ENCODE measurements around the gene TNN. TPM values are rescaled to one million over a fixed set of nuclear protein-coding genes. Genes with fewer than 3 reads are reported as not detected.

The TNN gene
- total RNA-seq, 1 experiment from 2014 or later: not detected

- no peaks in the 10 kb centered on the region for H3K4me1 ChIP-seq
- no peaks in the 10 kb centered on the region; the same call in 1 of the 2 replicates for H3K27me3 ChIP-seq (replicated peaks; ENCODE audit: control insufficient read depth, insufficient read depth, low read length)
- Mint-ChIP-seq H3K36me3 (ENCODE audit: insufficient read depth, unreplicated experiment) (no peaks in the 10 kb centered on the region), H3K9me3 (ENCODE audit: unreplicated experiment) (no peaks in the 10 kb centered on the region), H3K27ac (ENCODE audit: unreplicated experiment) (no peak overlapping the region), H3K27me3 (ENCODE audit: insufficient read depth, unreplicated experiment) (peaks cover 14% of the 10 kb centered on the region), H3K4me1 (ENCODE audit: low read depth, unreplicated experiment) (no peaks in the 10 kb centered on the region), H3K4me3 (ENCODE audit: unreplicated experiment) (no peak overlapping the region)
- DNase-seq: no peak
- intact Hi-C loops (cut with micrococcal nuclease; ENCODE audit: unreplicated experiment): no loop called here
- no peaks in the 10 kb centered on the region for H3K36me3 ChIP-seq (ENCODE audit: control insufficient read depth, insufficient read depth, low read length)
- no peaks in the 10 kb centered on the region for H3K9me3 ChIP-seq
- H3K4me3 ChIP-seq (ENCODE audit: low read depth, low read length): no peak overlapping the region
- POLR2A ChIA-PET: no interaction called here
- CTCF ChIA-PET: no interaction called here
- TF ChIP-seq, protein P1, sequence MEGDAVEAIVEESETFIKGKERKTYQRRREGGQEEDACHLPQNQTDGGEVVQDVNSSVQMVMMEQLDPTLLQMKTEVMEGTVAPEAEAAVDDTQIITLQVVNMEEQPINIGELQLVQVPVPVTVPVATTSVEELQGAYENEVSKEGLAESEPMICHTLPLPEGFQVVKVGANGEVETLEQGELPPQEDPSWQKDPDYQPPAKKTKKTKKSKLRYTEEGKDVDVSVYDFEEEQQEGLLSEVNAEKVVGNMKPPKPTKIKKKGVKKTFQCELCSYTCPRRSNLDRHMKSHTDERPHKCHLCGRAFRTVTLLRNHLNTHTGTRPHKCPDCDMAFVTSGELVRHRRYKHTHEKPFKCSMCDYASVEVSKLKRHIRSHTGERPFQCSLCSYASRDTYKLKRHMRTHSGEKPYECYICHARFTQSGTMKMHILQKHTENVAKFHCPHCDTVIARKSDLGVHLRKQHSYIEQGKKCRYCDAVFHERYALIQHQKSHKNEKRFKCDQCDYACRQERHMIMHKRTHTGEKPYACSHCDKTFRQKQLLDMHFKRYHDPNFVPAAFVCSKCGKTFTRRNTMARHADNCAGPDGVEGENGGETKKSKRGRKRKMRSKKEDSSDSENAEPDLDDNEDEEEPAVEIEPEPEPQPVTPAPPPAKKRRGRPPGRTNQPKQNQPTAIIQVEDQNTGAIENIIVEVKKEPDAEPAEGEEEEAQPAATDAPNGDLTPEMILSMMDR (IDR thresholded peaks at IDR 0.05; ENCODE audit: insufficient read depth in 1 of 2, low read depth in 1 of 2, low read length in 1 of 2, severe bottlenecking in 1 of 2, unreplicated experiment in 1 of 2): no peak
- BruUV-seq (replicated peaks): no TSS peak
Measured at GRCh38 chr1:175062339-175062738, 5.3 kb upstream of the TNN start.

GRCh38 chr1:175062858-175063257 lies 4.8 kb upstream of the TNN start:
- no peaks in the 10 kb centered on the region for H3K36me3 ChIP-seq (ENCODE audit: control insufficient read depth, insufficient read depth, low read length)
- Mint-ChIP-seq H3K4me3 (ENCODE audit: unreplicated experiment) (no peak overlapping the region), H3K27ac (ENCODE audit: unreplicated experiment) (no peak overlapping the region), H3K9me3 (ENCODE audit: unreplicated experiment) (no peaks in the 10 kb centered on the region), H3K4me1 (ENCODE audit: low read depth, unreplicated experiment) (no peaks in the 10 kb centered on the region), H3K36me3 (ENCODE audit: insufficient read depth, unreplicated experiment) (no peaks in the 10 kb centered on the region), H3K27me3 (ENCODE audit: insufficient read depth, unreplicated experiment) (peaks cover 14% of the 10 kb centered on the region)
- no peaks in the 10 kb centered on the region; the same call in 1 of the 2 replicates for H3K27me3 ChIP-seq (replicated peaks; ENCODE audit: control insufficient read depth, insufficient read depth, low read length)
- H3K9me3 ChIP-seq: no peaks in the 10 kb centered on the region
- TF ChIP-seq, protein P1 (IDR thresholded peaks at IDR 0.05; ENCODE audit: insufficient read depth in 1 of 2, low read depth in 1 of 2, low read length in 1 of 2, severe bottlenecking in 1 of 2, unreplicated experiment in 1 of 2): no peak
- H3K4me1 ChIP-seq: no peaks in the 10 kb centered on the region
- ChIA-PET CTCF (no interaction called here), POLR2A (no interaction called here)
- BruUV-seq (replicated peaks): no TSS peak
- DNase-seq: no peak
- no peak overlapping the region for H3K4me3 ChIP-seq (ENCODE audit: low read depth, low read length)
- intact Hi-C loops (cut with micrococcal nuclease; ENCODE audit: unreplicated experiment): no loop called here

- H3K4me1 ChIP-seq: no peaks in the 10 kb centered on the region
- no peak for DNase-seq
- H3K36me3 Mint-ChIP-seq (ENCODE audit: insufficient read depth, unreplicated experiment): no peaks in the 10 kb centered on the region
- ChIA-PET POLR2A (no interaction called here), CTCF (no interaction called here)
- TF ChIP-seq, protein P1 (IDR thresholded peaks at IDR 0.05; ENCODE audit: insufficient read depth in 1 of 2, low read depth in 1 of 2, low read length in 1 of 2, severe bottlenecking in 1 of 2, unreplicated experiment in 1 of 2): no peak
- H3K9me3 ChIP-seq: no peaks in the 10 kb centered on the region
- H3K36me3 ChIP-seq (ENCODE audit: control insufficient read depth, insufficient read depth, low read length): no peaks in the 10 kb centered on the region
- intact Hi-C loops (cut with micrococcal nuclease; ENCODE audit: unreplicated experiment): loop anchor here (5.0 kb wide), 1 partner anchor 34 kb away; no protein-coding TSS in a partner anchor
- H3K9me3 Mint-ChIP-seq (ENCODE audit: unreplicated experiment): no peaks in the 10 kb centered on the region
- no peak overlapping the region for H3K4me3 ChIP-seq (ENCODE audit: low read depth, low read length)
- H3K4me3 Mint-ChIP-seq (ENCODE audit: unreplicated experiment): no peak overlapping the region
- H3K27me3 Mint-ChIP-seq (ENCODE audit: insufficient read depth, unreplicated experiment): peaks cover 9% of the 10 kb centered on the region
- H3K27me3 ChIP-seq (replicated peaks; ENCODE audit: control insufficient read depth, insufficient read depth, low read length): no peaks in the 10 kb centered on the region; the same call in none of the 2 replicates
- BruUV-seq (replicated peaks): no TSS peak
- H3K4me1 Mint-ChIP-seq (ENCODE audit: low read depth, unreplicated experiment): no peaks in the 10 kb centered on the region
- H3K27ac Mint-ChIP-seq (ENCODE audit: unreplicated experiment): no peak overlapping the region
Measured at GRCh38 chr1:175070818-175071217, 3.2 kb downstream of the TNN start.
